AG08396 (cell line): Measurements from ENCODE around the gene SLC9A9.

ENCODE experiments used
- DNase-seq: peaks from one replicate; pipeline ENCODE4 v3.0.0; 2012; ENCODE audit warnings: low spot score, mixed read lengths

The SLC9A9 gene

DNA sequence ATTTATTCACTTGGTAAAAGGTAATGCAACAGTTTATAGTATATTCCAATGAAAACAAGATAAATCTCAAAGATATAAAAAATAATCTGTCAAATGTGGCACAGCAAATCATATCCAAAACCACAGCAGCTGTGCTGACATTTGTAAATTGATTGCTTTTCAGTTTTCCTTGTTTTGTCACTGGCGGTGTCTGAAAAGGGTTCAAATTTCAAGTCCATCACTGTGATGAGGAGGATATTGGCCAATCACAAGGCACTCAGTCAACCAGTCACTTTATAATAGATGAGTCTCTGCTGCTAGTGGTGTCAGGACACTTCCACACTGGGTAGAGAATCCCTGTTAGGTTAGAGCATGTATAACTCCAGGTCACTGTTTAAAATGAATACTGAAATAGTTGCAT is 154.8 kb downstream of the SLC9A9 start:
- no peak for DNase-seq

DNA sequence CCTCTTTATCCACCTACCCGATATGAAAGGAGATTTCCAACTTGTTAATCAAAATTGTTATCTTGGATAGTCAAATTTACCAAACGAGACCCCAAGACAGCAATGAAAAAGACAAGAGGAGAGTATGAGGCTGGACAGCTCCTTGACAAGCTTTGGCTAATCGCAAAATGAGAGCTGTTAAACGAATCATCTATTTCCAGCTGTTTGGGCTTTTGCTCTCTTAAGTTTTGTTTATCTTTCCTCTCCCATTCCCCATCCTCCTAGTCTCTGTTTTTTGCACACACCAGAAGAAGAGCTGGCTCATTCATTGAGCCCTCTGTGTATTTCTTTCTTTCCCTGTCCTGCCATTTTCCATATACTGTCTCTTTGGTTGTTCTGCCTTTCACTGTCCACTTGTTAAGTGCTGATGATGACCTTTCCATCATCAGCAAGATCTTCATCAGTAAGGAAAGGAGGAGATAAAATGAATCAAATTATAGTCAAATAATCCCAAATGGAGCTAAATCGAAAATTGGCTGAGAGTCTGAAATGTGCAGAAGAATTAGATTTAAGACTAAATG is 161.6 kb downstream of the SLC9A9 start:
- no peak for DNase-seq

DNA sequence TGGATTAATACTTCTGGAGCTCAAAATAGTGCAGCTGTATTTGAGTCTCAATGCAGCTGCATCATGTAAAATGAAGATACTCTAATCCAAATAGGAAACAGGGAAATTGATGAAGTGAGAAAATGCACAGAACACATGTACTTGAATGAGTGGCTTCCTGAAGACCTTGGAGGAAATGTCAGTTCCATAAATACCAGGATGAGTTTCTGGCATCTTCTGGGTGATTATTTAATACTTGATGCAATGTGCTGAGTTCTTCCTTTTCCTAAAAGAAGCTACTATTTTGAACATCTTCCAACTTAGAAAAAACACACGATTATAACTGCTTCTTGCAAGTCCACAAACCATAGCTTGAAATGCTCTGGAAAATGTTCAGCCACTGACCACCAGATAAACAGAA is 162.8 kb downstream of the SLC9A9 start:
- no peak for DNase-seq

DNA sequence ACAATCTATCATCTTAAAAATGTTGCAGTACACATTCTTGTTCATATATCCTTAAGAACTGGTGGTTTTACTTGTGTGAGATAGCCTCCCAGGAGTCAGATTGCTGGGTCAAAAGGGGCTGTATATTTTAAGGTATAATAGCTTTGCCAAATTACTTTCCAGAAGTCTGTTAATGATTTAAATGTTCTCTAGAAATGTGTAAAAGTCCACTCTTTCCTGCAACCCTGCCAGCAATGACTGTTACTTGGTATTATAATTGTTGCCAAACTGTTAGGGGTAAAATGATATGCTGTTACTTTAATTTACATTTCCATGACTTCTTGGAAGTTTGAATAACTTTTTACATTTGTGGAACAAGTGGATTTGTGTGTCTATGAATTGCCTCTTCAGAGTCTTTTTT is 170.8 kb downstream of the SLC9A9 start:
- no peak for DNase-seq

DNA sequence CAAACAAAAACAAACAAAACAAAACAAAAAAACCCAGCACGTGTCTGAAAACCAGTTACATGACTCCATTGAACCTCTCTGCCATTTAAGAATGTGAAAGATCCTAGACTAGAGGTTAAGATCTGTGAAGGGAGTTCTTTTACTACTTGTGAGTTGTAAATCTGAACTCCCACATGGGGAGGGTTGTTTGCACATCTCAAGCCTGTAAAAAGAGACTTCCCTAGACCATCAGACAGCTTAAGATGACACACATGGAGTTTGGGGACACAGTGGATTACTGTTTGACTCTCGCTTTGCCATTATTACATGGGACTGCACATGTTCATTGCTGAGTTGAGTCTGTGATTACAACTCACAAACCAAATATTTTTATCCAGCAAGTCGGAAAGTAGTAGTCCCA is 171.5 kb downstream of the SLC9A9 start:
- DNase-seq = no peak

DNA sequence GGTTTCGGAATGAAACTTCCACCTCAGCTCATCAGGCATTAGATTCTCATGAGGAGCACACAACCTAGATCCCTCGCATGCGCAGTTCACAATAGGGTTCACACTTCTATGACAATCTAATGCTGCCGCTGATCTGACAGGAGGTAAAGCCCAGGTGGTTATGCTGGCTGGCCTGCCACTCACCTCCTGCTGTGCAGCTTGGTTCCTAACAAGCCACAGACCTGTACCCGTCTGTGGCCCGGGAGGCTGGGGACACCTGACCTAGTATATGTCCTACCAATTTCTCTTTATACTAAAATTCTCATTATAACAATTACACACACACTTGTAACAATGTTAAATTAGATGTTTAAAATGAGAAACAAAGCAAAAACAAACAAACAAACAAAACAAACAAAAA is 172.2 kb downstream of the SLC9A9 start:
- no peak for DNase-seq

DNA sequence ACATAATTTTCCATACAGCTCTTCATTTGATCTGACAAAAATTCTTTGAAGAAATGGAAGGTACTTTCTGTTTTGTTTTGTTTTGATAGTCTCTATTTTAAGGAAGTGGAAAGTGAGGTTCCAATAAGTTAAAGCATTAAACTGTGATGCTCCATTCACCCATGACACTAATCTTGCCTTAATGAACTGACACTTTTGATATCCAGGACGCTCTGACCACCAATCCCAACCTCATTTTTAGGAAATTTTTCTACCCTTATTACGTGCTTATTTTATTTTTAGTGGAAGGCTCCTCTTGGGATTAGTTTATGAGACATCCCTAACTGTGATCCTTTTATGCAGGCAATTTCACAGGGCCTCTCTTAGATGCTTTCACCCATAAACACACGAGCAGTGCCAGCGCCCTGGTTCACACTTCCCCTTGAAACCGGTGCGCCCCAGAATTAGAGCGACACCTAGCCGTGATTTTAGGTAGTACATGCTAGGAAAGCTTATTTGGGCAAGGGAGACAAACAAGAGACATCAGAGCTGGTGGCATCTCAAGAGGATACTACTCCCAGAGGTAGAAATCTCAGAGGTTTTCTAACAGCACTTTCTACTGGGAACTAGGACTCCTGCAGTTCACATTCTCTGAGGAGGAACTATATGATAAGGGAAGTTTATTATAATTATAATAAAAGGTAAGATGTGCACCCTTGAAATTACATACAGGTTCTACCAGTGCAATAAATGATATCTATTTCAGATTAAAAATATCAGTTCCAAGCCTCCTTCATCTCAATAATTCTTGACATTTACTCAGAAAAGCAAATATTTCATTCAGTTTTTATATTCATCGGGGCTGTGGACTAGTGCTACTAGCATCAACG is 173.9 kb downstream of the SLC9A9 start:
- peak; percentile 68 for DNase-seq

DNA sequence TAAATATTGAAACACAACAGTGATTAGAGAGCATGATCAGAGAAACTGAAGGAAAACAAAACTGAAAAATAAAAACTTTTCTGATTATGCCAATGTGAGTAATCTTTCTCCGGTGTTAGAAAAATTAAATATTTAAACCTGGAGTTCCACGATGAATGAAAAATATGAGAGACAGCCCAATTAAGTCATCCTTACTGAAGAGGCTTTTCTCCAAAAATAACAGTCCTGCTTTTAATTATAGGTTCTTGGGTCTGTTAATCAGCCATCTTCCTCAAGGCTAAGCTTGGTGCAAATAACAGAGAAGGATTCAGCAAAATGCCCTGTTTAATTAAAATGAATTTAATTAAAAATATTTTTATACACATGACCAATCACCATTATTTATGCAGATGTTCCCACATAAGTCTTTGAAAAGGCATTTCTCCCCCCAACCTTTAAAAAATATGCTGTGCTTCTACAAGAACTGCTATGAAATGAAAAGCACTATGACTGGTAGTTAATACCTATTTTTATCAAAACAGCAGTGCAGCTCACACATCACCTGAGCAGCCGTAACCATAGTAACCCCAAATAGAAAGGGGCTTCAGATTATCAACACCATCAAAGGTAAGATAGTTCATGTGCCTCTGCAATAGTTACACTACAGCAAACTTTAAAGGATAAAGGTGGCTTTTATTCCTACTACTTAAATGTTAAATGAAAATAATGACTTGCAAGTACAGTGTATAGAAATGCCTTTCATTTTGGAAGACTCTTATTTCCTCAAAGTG is 175.7 kb downstream of the SLC9A9 start:
- no peak for DNase-seq

DNA sequence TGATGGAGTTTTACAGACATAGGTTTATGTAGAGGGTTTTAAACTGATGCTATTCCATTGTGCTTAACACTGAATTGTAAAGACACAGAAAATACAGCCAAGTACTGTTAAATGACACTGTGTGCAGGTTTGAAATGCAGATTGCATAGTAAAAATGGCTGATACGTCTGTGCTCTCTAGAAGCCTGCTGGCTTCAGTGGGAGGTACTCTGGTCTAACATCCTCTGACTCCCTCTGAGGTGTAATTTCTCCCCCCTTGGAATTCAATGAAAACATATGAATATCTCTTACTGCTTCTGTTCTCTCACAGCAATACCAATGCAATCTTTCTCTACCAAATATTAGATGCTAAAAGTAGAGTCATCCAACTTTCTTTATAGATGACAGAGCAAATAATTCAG is 176.6 kb downstream of the SLC9A9 start:
- no peak for DNase-seq

DNA sequence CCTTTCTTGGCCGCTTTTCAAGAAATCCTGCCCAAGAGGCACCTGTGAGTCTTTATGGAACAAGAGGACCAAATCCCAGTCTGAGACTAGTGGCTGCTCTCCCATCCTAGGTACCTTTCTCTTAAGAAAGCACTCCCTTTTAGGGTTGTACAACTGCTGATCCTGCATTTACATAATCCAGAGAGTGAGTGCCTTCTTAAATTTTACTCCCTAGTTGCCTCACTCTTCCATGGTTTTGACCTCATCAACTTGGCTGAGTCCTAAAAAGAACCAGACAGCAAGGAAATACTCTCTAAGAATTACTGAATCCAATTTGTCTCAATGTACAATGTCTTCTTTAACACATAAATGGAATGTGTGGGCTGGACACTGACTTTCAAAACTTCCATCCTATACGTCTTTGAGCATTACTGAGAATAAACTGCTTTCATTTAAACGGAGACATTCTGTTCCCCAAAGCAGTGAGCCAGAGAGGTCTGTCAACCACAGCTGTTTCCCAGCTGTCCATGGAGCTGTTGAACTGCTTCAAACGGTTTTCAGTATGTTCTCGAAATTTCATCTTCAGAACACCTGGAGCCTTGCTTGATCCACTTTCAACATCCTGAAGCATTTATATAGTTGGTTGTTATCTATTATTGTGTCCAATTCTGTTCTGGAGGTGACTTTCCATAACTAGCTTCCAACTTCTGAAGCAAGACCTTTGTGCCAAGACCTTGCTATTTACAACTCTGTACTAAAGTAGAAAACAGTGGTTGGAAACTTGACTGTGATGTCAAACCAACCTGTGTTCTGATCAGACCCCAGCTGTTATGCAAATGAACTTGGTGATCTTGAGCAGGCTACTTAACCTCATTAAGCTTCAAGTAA is 179.1 kb downstream of the SLC9A9 start:
- no peak for DNase-seq

DNA sequence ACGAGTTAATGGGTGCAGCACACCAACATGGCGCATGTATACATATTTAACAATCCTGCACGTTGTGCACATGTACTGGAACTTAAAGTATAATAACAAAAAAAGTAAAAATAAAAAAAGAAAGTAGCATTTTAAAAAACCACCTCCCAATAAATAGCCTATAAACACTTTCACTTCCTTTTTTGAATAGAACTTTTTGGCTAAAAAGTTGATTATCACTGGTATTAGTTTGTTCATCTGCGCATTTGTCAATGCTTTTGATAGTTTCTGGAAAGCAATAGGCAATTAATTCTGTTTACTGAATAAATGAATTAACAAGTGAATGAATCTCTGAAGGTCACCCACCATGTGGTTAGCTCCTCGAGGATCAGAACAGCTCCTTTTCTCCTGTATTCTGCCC is 179.9 kb downstream of the SLC9A9 start:
- no peak for DNase-seq

DNA sequence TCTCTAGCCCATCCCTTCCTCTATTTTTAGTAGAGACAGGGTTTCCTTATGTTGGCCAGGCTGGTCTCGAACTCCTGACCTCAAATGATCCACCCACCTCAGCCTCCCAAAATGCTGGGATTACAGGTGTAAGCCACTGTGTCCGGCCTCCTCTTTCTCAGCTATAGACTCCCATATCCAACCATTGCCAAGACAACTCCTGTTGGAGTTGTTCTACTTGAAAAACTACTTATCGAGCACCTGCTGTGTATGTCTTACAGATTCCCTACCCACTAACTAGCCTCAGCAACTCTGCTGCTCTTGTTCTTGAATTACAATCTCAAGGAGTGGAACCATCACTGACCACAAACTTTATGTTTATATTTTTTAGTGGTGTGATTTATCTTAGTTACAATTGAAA is 186.6 kb downstream of the SLC9A9 start:
- DNase-seq = no peak

DNA sequence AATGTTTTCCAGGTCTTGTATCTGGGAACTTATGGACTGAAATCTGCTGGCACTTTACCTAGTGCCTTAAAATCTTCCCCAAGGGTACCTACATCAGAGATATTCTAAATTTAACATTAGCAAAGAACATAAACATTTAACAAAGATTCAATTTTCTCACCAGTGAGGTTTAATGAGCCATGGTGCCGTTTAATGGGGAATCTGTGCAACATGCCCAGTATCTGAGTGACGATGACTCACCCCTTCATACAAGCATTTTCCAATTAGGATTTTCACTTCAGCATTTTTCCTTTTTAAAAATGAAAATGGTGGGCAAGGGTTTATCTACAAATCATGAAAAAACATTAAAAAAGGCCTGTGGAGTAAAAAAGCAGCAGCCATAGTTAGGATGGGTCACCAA is 189.4 kb downstream of the SLC9A9 start:
- DNase-seq = no peak

DNA sequence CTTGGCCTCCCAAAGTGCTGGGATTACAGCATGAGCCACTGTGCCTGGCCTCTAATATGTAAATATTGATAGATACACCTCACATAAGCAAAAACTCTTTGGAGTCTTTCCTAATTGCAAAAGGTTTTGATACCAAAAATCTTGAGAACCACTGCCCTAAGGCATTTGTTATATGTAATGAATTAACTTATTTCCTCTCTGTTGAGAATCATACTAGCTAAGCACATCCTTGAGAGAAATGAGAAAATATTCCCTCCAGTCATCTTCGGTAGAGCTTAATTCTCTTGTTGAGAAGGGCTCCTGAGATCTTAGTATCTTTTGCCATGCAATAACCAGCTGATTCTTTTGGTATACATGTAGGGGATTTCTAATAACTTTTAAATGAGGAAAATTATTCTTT is 190.2 kb downstream of the SLC9A9 start:
- no peak for DNase-seq

DNA sequence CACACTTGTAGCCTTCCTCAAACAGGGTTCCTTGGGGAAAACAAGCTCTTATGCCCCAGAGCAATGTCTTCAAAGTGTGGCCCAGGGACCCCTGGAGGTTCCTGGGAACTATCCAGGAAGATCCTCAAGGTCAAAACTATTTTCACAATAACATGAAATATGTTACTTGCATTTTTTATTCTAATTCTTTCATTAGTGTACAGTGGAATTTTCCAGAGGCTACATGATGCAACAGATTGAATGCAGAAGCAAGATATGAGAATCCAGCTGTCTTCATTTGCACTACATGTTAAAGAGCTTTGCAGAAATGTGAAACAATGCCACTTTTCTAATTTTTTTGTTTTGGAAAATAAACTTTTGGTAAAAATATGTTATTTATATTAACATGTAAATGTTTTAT is 190.9 kb downstream of the SLC9A9 start:
- no peak for DNase-seq

DNA sequence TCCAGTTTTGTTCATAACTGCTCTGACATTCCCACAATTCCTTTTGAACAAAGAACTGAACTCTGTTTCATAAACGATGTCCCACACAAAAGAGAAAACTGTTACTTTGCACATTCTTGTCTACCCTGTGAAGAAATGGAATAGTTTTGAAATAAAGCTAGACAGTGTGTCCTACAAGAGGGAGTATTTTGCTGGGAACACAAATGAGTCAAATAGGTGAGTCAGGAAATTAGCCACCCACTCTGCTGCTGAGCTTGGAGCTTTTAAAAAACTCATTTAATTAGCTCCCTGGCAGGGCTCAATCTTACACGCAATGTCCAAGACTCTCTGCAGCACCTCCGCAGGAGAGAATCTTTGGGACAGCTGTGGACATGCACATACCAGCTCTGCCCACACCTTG is 193.4 kb downstream of the SLC9A9 start:
- no peak for DNase-seq

DNA sequence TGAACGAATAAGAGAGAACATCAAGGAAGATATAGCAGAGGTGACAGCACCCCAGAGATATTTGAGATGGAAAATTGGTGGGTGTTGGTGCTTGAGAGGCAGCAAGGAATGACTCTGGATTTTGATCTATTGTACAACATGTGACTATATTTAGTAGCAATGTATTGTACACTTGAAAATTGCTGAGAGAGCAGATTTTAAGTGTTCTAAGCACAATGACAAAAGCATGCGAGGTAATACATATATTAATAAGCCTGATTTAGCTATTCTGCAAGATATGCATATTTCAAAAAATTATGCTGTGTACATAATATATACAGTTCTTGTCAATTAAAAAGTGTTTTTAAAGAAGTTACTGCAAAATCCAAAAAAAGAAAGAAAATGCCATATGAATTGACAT is 194.3 kb downstream of the SLC9A9 start:
- no peak for DNase-seq

DNA sequence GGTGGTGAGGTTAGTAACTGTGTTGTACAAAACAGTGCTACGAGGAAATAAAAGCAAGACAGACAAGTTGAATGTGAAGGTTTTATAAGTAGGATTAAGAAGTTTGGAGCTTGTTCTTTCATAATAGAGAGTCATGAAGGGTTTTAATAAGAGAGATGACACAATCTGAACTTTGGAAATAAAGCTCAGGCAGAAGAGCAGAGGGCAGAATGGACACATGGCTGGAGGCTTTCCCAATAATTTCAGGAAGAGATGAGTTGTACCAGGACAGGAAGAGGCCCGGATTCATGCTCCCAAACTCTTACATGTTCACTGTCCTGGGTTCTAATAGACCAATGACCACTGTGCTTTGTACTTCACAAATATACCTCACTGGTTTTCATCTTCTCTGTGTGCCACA is 194.8 kb downstream of the SLC9A9 start:
- DNase-seq = no peak

DNA sequence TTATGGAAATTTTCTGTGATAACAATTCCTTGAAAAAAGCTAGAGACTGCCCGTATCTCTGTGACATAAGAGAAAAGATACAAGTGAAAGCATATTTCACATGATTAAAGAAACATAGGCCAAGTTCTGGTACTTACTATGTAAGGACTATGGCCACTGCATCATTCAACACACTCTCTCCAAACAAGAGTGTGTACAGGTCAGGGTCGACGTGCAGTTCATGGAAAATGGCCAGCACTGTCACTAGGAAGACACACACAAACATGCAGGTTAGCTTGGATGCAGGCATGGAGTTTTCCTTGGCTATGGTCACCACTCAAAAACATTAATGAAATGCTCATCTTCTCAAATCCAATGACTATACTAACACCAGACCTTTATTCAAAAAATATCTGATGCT is 196.2 kb downstream of the SLC9A9 start:
- no peak for DNase-seq

DNA sequence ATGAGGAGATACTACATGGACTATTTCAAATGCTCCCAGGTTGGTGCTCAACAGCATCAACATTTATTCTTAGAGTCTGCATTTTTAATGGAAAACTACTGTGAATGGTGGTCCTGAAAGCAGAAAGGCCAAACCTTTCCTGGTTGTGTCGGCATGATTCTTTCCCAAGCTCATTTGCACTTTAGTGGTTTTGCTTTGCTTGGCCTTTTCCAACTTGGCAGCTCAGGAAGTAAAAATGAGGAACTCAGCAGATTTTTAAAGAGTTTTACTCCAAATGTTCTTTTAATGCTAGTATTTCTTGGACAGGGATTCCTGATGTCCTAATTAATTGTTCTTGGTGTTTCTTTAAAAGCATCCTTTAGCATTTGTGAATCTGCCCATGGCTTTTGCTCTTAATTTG is 197.4 kb downstream of the SLC9A9 start:
- no peak for DNase-seq

DNA sequence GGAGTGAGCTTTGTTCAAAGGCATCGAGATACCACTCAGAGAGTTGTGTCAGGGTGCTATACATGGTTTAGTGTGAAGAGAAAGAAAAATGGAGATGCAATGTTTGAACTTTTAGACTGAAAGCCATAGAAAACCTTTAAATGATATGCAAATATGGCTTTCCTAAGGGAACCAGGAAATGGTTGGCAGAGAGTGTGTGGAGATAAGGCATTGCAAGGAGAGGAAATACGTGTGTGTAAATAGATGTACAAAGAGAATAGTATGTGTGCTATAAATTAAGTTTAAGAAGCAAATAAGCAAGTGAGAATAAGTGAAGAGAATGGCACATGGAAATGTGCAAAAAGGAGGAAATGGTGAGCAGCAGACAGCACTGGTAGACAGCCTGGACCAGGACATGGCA is 198.1 kb downstream of the SLC9A9 start:
- no peak for DNase-seq

DNA sequence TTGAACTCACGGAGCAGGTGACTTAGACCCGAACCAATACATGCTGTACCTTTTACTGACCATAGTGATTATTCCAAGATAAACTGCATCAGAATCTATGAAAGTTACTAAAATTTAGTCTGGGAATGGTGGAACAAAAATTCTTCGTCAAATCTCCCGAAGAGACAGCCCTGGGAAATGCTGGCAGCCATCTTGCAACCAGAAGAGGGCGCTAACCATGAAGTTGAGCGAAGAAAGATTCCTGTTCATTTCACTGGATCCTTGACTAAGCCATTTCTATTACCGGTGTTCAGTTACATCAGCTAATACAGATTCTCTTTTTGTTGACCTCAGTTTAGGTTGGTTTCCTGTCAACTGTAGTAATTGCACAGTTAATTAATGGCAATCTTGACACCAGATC is 199.6 kb downstream of the SLC9A9 start:
- DNase-seq = no peak
